GM19035 (cell line): ENCODE measurements around the gene TAS2R5.
"Not testable (repeated sequence)": the region's sequence is repeated elsewhere in the genome, so short reads cannot be mapped to it uniquely, and the experiment has no call there.

Source experiments
- ATAC-seq: cut with Tn5 transposase; IDR thresholded peaks from one replicate; pipeline ENCODE4 v1.9.1; 2021; ENCODE audit not compliant: unreplicated experiment

Gene TAS2R5, protein sequence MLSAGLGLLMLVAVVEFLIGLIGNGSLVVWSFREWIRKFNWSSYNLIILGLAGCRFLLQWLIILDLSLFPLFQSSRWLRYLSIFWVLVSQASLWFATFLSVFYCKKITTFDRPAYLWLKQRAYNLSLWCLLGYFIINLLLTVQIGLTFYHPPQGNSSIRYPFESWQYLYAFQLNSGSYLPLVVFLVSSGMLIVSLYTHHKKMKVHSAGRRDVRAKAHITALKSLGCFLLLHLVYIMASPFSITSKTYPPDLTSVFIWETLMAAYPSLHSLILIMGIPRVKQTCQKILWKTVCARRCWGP

GRCh38 chr7:141789917-141790316, at the start of gene TAS2R5:
TSS of gene TAS2R5 (plus strand) at chr7:141790217. CDS start at chr7:141790362, 145 bp downstream.
- no peak for ATAC-seq

DNA sequence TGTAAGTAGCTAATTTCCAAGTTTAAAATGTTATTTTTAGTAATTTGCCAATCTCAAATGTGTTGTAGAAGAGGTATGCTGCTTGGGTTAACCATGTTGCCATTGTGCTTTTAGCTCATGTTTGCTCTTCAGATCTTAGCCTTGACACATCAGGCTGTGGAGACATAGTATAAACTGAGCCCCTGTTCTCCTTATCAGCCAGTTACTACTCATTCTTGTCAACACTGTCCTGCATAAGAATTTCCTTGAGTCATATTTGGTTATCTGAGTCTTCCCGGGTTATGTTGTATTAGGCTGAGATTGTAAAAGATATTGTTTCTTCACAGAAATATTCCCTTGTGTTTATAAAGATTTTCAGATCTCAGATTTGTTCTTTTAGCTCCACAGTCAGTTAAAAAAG, 47.8 kb upstream of the TAS2R5 start:
- ATAC-seq: no peak

DNA sequence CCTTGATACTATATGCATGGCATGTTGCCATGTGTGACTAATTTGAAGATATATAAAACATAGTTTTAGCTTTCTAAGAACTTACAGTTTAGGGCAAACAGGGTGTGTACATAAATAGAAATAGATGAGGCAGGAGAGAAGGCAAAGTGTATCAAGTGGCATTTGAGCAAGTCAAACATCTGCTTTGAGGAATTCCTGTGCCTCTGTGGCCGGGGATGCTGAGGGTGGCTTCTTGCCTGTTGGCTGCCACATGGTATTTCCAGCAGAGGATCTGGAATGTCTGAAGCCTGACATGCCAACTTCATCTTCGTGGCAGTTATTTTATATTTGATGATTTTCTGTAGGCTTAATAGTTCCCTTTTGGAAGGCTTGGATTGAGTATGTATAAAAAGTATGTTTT, 45.9 kb upstream of the TAS2R5 start:
- no peak for ATAC-seq

- no peak for ATAC-seq
Observed at GRCh38 chr7:141748396-141748795, 41.6 kb upstream of the TAS2R5 start.

DNA sequence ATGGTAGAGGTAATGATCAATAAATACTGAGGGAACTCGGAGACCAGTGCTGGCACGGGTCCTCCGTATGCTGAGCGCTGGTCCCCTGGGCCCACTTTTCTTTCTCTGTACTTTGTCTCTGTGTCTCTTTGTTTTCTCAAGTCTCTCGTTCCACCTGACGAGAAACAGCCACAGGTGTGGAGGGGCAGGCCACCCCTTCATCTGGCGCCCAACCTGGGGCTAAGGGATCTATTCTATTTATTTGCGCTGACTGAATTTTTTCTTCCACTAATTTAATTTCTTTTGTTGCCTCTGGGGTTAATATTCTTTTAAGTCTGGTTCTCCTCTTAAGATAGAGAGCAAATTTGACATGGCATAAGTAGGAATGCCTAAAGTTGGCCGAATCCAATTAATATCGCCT, 38.1 kb upstream of the TAS2R5 start:
- not testable (repeated sequence) for ATAC-seq

DNA sequence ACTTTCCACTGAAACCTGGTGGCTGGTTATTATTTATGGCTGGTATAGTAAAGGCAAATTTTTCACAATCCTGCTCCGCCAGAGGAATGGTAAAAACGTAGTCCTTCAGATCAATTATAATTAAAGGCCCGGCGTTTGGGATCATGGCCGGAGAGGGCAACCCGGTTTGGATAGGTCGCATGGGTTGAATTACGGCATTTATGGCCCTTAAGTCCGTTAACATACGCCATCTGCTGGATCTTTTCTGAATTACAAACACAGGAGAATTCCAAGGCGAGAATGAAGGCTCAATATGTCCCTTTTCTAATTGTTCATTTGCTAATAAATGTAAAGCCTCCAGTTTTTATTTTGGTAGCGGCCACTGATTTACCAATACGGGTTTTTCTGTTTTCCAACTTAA, 37.4 kb upstream of the TAS2R5 start:
- ATAC-seq: no peak

DNA sequence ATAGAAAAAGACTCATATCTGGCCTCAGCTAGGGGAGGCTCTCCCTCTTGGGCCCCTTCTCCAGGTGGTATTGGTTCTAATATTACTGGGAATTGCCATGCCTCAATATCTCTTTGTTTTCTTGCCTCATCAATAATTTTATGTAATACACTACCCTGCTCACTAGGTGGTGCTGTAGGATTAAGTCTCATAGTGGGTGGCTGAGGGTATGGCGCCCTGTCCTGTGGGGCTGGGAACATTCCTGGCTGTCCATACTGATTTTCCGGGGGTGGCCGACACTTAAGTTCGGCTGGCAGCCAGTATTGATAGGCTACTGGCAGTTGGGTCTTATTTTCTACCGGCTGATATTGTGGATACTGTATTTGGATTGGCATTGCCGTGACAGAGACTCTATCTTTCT, 35.1 kb upstream of the TAS2R5 start:
- no peak for ATAC-seq

- ATAC-seq: no peak
Observed at GRCh38 chr7:141763797-141764196, 26.2 kb upstream of the TAS2R5 start, which contains the start of gene TAS2R3. TSS of gene TAS2R3 (plus strand) at chr7:141764097. CDS start at chr7:141764159, 62 bp downstream.

DNA sequence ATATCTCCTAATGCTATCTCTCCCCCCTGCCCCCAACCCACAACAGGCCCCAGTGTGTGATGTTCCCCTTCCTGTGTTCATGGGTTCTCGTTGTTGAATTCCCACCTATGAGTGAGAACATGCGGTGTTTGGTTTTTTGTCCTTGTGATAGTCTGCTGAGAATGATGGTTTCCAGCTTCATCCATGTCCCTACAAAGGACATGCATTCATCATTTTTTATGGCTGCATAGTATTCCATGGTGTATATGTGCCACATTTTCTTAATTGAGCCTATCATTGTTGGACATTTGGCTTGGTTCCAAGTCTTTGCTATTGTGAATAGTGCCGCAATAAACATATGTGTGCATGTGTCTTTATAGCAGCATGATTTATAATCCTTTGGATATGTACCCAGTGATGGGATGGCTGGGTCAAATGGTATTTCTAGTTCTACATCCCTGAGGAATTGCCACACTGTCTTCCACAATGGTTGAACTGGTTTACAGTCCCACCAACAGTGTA, 19.9 kb upstream of the TAS2R5 start:
- ATAC-seq: not testable (repeated sequence)

GRCh38 chr7:141776374-141776773, 13.6 kb upstream of the TAS2R5 start, which contains the start of gene TAS2R4:
TSS of gene TAS2R4 (plus strand) at chr7:141776674. CDS start at chr7:141778489, 1,815 bp downstream.
- no peak for ATAC-seq

GRCh38 chr7:141785706-141786552, 4.1 kb upstream of the TAS2R5 start:
- ATAC-seq: peak; percentile 87

DNA sequence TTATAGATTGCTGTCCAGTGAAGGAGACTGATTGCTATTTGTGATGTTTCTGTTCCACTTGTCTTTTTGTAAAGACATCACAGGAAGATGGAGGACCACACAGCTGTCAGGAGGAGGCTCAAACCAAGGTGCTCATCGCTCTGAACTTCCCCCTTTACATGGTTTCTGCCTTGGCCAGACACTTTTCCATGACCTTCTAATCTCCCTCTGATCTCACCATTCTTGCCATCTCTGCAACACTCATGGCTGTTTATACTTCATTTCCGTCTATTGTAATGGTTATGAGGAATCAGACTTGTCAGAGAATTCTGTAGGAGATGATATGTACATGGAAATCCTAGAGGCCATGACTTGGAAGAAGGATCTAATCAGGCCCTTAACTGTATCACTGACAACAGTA, 1.7 kb upstream of the TAS2R5 start:
- ATAC-seq: no peak

DNA sequence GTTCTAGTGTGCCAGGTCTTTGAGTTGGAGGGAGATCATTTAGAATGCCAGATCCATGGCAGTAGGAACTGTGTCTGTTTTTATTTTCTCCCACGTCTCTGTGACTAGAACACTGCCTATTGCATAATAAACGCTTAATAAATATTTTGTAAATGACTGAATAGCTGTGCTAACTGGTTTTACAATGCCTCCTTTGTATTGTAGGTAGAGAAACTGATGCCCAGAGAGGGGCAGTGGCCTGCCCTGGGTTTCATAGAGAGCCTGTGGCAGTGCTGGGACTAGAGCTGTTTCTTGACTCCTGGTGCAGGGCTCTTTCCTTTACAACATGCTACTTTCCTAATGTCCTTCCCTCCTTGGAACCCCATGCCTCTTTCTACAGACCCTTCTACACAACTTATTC, 2.5 kb downstream of the TAS2R5 start:
- no peak for ATAC-seq

- no peak for ATAC-seq
Observed at GRCh38 chr7:141820067-141820466, 30.1 kb downstream of the TAS2R5 start.

- not testable (repeated sequence) for ATAC-seq
Observed at GRCh38 chr7:141822432-141822831, 32.4 kb downstream of the TAS2R5 start.

GRCh38 chr7:141837683-141838082, 47.7 kb downstream of the TAS2R5 start:
- no peak for ATAC-seq

DNA sequence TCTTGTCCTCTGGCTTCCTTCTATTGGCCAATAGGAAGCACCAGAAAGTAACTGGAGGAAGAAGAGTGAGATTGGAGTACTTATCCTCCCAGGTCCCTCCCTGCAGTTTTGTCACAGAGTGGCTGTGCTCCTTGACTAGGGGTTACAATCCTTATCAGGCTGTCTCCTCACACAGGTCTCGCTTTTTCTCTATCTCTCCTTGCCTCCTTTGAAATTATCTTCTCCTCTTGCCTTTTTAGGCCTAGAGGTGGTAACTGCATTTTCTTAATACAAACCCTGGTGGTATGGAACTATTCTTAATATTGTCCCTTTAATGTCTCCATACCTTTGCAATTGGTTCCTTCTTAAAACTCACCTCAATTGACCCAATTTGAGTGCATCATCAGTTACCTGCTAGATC, 48.6 kb downstream of the TAS2R5 start:
- no peak for ATAC-seq

- ATAC-seq: no peak
Observed at GRCh38 chr7:141839256-141839655, 49.2 kb downstream of the TAS2R5 start.

DNA sequence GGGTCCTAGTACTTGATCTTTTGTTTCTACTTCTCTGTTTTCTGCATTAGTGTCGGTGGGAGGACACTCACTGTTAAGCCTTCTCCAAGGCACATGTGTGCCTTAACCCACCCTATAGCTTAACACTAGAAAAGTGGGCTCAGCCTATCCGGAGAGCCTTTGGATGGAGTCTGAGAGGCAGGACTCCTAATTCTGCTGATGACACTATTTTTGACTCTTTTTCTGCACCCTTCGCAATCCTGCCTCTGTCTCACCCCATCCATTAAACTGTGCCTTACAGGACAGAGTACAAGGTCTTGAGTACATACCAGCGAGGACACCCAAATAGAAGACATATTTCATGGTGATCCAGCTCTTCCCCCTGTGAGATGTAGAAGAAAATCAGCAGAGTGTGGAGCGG, 50.7 kb downstream of the TAS2R5 start:
- ATAC-seq: no peak
